Measurements from ENCODE around the gene RARS1. TPM values are rescaled to one million over a fixed set of nuclear protein-coding genes. Genes with fewer than 3 reads are reported as not detected.

RARS1 gene
- total and polyA plus RNA-seq, 2 experiments from 2014 or later, result 56.2 to 187 TPM

GRCh38 chr5:168460606-168461005 lies 25.7 kb upstream of the RARS1 start:
- Histone ChIP-seq H3K79me2 (no peaks in the 10 kb centered on the region), H3K9me3 (ENCODE audit: low read depth) (no peaks in the 10 kb centered on the region), H2AFZ (no peak overlapping the region), H3K36me3 (replicated peaks; ENCODE audit: insufficient read depth, low read depth) (no peaks in the 10 kb centered on the region), H3K4me1 (ENCODE audit: insufficient read depth) (no peaks in the 10 kb centered on the region), H3K27ac (no peak overlapping the region), H3K9me2 (replicated peaks; ENCODE audit: insufficient read depth) (no peaks in the 10 kb centered on the region), H4K20me1 (ENCODE audit: insufficient read depth, poor library complexity, severe bottlenecking) (no peaks in the 10 kb centered on the region), H3K4me2 (no peak overlapping the region), H3K27me3 (no peaks in the 10 kb centered on the region), H3K4me3 (no peak overlapping the region)
- TF ChIP-seq EZH2phosphoT487 (IDR thresholded peaks at IDR 0.05; ENCODE audit: low read depth, severe bottlenecking, unreplicated experiment) (no peak), CTCF (IDR thresholded peaks at IDR 0.05; ENCODE audit: poor library complexity) (no peak), EZH2 (IDR thresholded peaks at IDR 0.05; ENCODE audit: borderline replicate concordance) (no peak)
- DNase-seq (ENCODE audit: low spot score), result no peak
- WGBS (ENCODE audit: low lambda C conversion rate, missing lambda C conversion rate), result 93% methylated on average over 9 of the region's 9 CpGs

- Histone ChIP-seq H3K4me2 (no peak overlapping the region), H3K27ac (no peak overlapping the region), H3K9me2 (replicated peaks; ENCODE audit: insufficient read depth) (no peaks in the 10 kb centered on the region), H3K9me3 (ENCODE audit: low read depth) (no peaks in the 10 kb centered on the region), H3K79me2 (no peaks in the 10 kb centered on the region), H3K4me1 (ENCODE audit: insufficient read depth) (no peaks in the 10 kb centered on the region), H4K20me1 (ENCODE audit: insufficient read depth, poor library complexity, severe bottlenecking) (no peaks in the 10 kb centered on the region), H2AFZ (no peak overlapping the region), H3K36me3 (replicated peaks; ENCODE audit: insufficient read depth, low read depth) (no peaks in the 10 kb centered on the region), H3K4me3 (no peak overlapping the region), H3K27me3 (no peaks in the 10 kb centered on the region)
- TF ChIP-seq EZH2 (IDR thresholded peaks at IDR 0.05; ENCODE audit: borderline replicate concordance) (no peak), CTCF (IDR thresholded peaks at IDR 0.05; ENCODE audit: poor library complexity) (no peak), EZH2phosphoT487 (IDR thresholded peaks at IDR 0.05; ENCODE audit: low read depth, severe bottlenecking, unreplicated experiment) (no peak)
- WGBS (ENCODE audit: low lambda C conversion rate, missing lambda C conversion rate), result 77% methylated on average over 2 of the region's 2 CpGs
- no peak for DNase-seq (ENCODE audit: low spot score)
Measured at GRCh38 chr5:168463081-168463480, 23.2 kb upstream of the RARS1 start.

- TF ChIP-seq EZH2 (IDR thresholded peaks at IDR 0.05; ENCODE audit: borderline replicate concordance), result no peak
- TF ChIP-seq EZH2phosphoT487 (IDR thresholded peaks at IDR 0.05; ENCODE audit: low read depth, severe bottlenecking, unreplicated experiment), result no peak
- no peak for TF ChIP-seq CTCF (IDR thresholded peaks at IDR 0.05; ENCODE audit: poor library complexity)
- Histone ChIP-seq H3K36me3 (replicated peaks; ENCODE audit: insufficient read depth, low read depth) (no peaks in the 10 kb centered on the region), H3K4me3 (no peak overlapping the region), H2AFZ (no peak overlapping the region), H3K27ac (no peak overlapping the region), H4K20me1 (ENCODE audit: insufficient read depth, poor library complexity, severe bottlenecking) (no peaks in the 10 kb centered on the region), H3K9me3 (ENCODE audit: low read depth) (no peaks in the 10 kb centered on the region), H3K27me3 (no peaks in the 10 kb centered on the region), H3K79me2 (no peaks in the 10 kb centered on the region), H3K4me1 (ENCODE audit: insufficient read depth) (no peaks in the 10 kb centered on the region), H3K9me2 (replicated peaks; ENCODE audit: insufficient read depth) (no peaks in the 10 kb centered on the region), H3K4me2 (no peak overlapping the region)
- 76% methylated on average over 5 of the region's 5 CpGs for WGBS (ENCODE audit: low lambda C conversion rate, missing lambda C conversion rate)
- no peak for DNase-seq (ENCODE audit: low spot score)
Measured at GRCh38 chr5:168464214-168464613, 22.1 kb upstream of the RARS1 start.

GRCh38 chr5:168464641-168465040 lies 21.6 kb upstream of the RARS1 start:
- H4K20me1 ChIP-seq (ENCODE audit: insufficient read depth, poor library complexity, severe bottlenecking), result no peaks in the 10 kb centered on the region

More at GRCh38 chr5:168464641-168465040, 21.6 kb upstream of the RARS1 start:
- H3K9me3 ChIP-seq (ENCODE audit: low read depth), result no peaks in the 10 kb centered on the region
- TF ChIP-seq CTCF (IDR thresholded peaks at IDR 0.05; ENCODE audit: poor library complexity) (no peak), EZH2phosphoT487 (IDR thresholded peaks at IDR 0.05; ENCODE audit: low read depth, severe bottlenecking, unreplicated experiment) (no peak), EZH2 (IDR thresholded peaks at IDR 0.05; ENCODE audit: borderline replicate concordance) (no peak)
- no peaks in the 10 kb centered on the region for H3K27me3 ChIP-seq
- WGBS (ENCODE audit: low lambda C conversion rate, missing lambda C conversion rate), result 95% methylated on average over 20 of the region's 20 CpGs
- H3K36me3 ChIP-seq (replicated peaks; ENCODE audit: insufficient read depth, low read depth), result no peaks in the 10 kb centered on the region
- H3K4me3 ChIP-seq, result no peak overlapping the region
- no peak overlapping the region for H3K27ac ChIP-seq
- no peak for DNase-seq (ENCODE audit: low spot score)
- H3K4me2 ChIP-seq, result no peak overlapping the region
- no peak overlapping the region for H2AFZ ChIP-seq
- H3K4me1 ChIP-seq (ENCODE audit: insufficient read depth), result no peaks in the 10 kb centered on the region
- no peaks in the 10 kb centered on the region for H3K79me2 ChIP-seq
- no peaks in the 10 kb centered on the region for H3K9me2 ChIP-seq (replicated peaks; ENCODE audit: insufficient read depth)
